Neural progenitor cell (in vitro differentiated cells): ENCODE results near the gene KRTAP5-9. TPM values are rescaled to one million over a fixed set of nuclear protein-coding genes. Genes with fewer than 3 reads are reported as not detected.
"Not testable (repeated sequence)": the region's sequence is repeated elsewhere in the genome, so short reads cannot be mapped to it uniquely, and the experiment has no call there.

Experiments used
- DNase-seq: peaks from one replicate; pipeline ENCODE4 v3.0.0-alpha.2; 2016; ENCODE audit warnings: low spot score
- H2AFZ ChIP-seq: fragments of 200-600 bp; sonication (generic); replicated peaks from 2 replicates; pipeline ENCODE4 v1.6.1; 2016; ENCODE audit warnings: antibody characterized with exemption
- H3F3A ChIP-seq: fragments of 200-600 bp; sonication (generic); 2 replicates; pipeline ENCODE4 v1.6.1; 2016; ENCODE audit warnings: antibody characterized with exemption, low read depth
- H3K27ac ChIP-seq: fragments of 200-600 bp; sonication (generic); 2 replicates; pipeline ENCODE4 v1.5.1; 2016; ENCODE audit warnings: mild to moderate bottlenecking
- H3K27me3 ChIP-seq: fragments of 200-600 bp; sonication (generic); 2 replicates; pipeline ENCODE4 v1.6.1; 2016; ENCODE audit warnings: mild to moderate bottlenecking, moderate library complexity
- H3K36me3 ChIP-seq: fragments of 200-600 bp; sonication (generic); 2 replicates; pipeline ENCODE4 v1.5.1; 2016
- H3K4me1 ChIP-seq: fragments of 200-600 bp; sonication (generic); 2 replicates; pipeline ENCODE4 v1.6.1; 2016; ENCODE audit warnings: mixed run types
- H3K4me2 ChIP-seq: fragments of 200-600 bp; sonication (generic); 2 replicates; pipeline ENCODE4 v1.6.1; 2016
- H3K4me3 ChIP-seq: fragments of 200-600 bp; sonication (generic); 2 replicates; pipeline ENCODE4 v1.5.1; 2016
- H3K79me2 ChIP-seq: fragments of 200-600 bp; sonication (generic); 2 replicates; pipeline ENCODE4 v1.6.1; 2016; ENCODE audit warnings: low read depth
- H3K9ac ChIP-seq: fragments of 200-600 bp; sonication (generic); 2 replicates; pipeline ENCODE4 v1.6.1; 2016
- H3K9me3 ChIP-seq: fragments of 200-600 bp; sonication (generic); 2 replicates; pipeline ENCODE4 v1.5.1; 2016; ENCODE audit warnings: low read depth
- H4K20me1 ChIP-seq: fragments of 200-600 bp; sonication (generic); 2 replicates; pipeline ENCODE4 v1.6.1; 2016; ENCODE audit warnings: low read depth
- H3K27ac Mint-ChIP-seq: 3 replicates; pipeline ENCODE4 v1.8.0; 2021; ENCODE audit warnings: mixed read lengths
- H3K27me3 Mint-ChIP-seq: 2 replicates; pipeline ENCODE4 v1.8.0; 2022; ENCODE audit warnings: low read depth, mild to moderate bottlenecking, inconsistent platforms, moderate library complexity, mixed read lengths; ENCODE audit not compliant: insufficient read depth
- H3K36me3 Mint-ChIP-seq: 3 replicates; pipeline ENCODE4 v1.8.0; 2021; ENCODE audit warnings: mixed read lengths
- H3K4me1 Mint-ChIP-seq: 3 replicates; pipeline ENCODE4 v1.8.0; 2021; ENCODE audit warnings: mixed read lengths
- H3K4me3 Mint-ChIP-seq: 3 replicates; pipeline ENCODE4 v1.8.0; 2021; ENCODE audit warnings: mild to moderate bottlenecking, moderate library complexity, mixed read lengths
- H3K9me3 Mint-ChIP-seq: 3 replicates; pipeline ENCODE4 v1.8.0; 2020; ENCODE audit warnings: mixed read lengths
- CTCF ChIP-seq: fragments of 200-600 bp; sonication (generic); IDR thresholded peaks from 2 replicates; pipeline ENCODE4 v1.5.1; 2017; ENCODE audit warnings: antibody characterized with exemption, mild to moderate bottlenecking
- EZH2 ChIP-seq: fragments of 200-600 bp; sonication (generic); IDR thresholded peaks from 2 replicates; pipeline ENCODE4 v1.6.1; 2017; ENCODE audit warnings: antibody characterized with exemption, mild to moderate bottlenecking, moderate library complexity
- EZH2phosphoT487 ChIP-seq: fragments of 200-600 bp; sonication (generic); IDR thresholded peaks from 2 replicates; pipeline ENCODE4 v1.6.1; 2017; ENCODE audit warnings: antibody characterized with exemption
- total RNA-seq: library from RNA; depleted of rRNA; stranded (reverse); fragments of >200 nt; gene quantifications from 2 replicates; pipeline ENCODE4 v1.2.3, GENCODE V29; 2015; ENCODE audit warnings: low replicate concordance

KRTAP5-9 gene
- total RNA-seq, 1 donor from 2014 or later, result not detected

GRCh38 chr11:71527576-71528210 is 20.5 kb upstream of the KRTAP5-9 start:
- DNase-seq, result no peak
- H3K27ac Mint-ChIP-seq, result no peak overlapping the region
- H3K4me2 ChIP-seq, result no peak overlapping the region

GRCh38 chr11:71530602-71531001 is 17.6 kb upstream of the KRTAP5-9 start:
- H3K27ac Mint-ChIP-seq, result no peak overlapping the region
- no peak for DNase-seq

More at GRCh38 chr11:71527576-71528210, 20.5 kb upstream of the KRTAP5-9 start:
- H3K4me3 Mint-ChIP-seq, result no peak overlapping the region
- H3K4me3 ChIP-seq, result no peak overlapping the region
- H3K4me1 Mint-ChIP-seq, result peaks cover 7% of the 10 kb centered on the region
- TF ChIP-seq EZH2, result no peak
- TF ChIP-seq EZH2phosphoT487, result no peak
- TF ChIP-seq CTCF, result no peak
- no peaks in the 10 kb centered on the region for H3F3A ChIP-seq
- H2AFZ ChIP-seq, result no peak overlapping the region
- H4K20me1 ChIP-seq, result no peaks in the 10 kb centered on the region
- no peaks in the 10 kb centered on the region for H3K9me3 ChIP-seq
- H3K9me3 Mint-ChIP-seq, result no peaks in the 10 kb centered on the region
- H3K9ac ChIP-seq, result no peak overlapping the region
- no peaks in the 10 kb centered on the region for H3K36me3 Mint-ChIP-seq
- H3K4me1 ChIP-seq, result no peaks in the 10 kb centered on the region
- H3K27me3 ChIP-seq, result no peaks in the 10 kb centered on the region
- no peaks in the 10 kb centered on the region for H3K36me3 ChIP-seq
- H3K27me3 Mint-ChIP-seq, result peaks cover 4% of the 10 kb centered on the region
- no peaks in the 10 kb centered on the region for H3K79me2 ChIP-seq
- no peak overlapping the region for H3K27ac ChIP-seq

GRCh38 chr11:71532036-71532610 is 16.1 kb upstream of the KRTAP5-9 start:
- peaks cover 4% of the 10 kb centered on the region for H3K27me3 Mint-ChIP-seq
- H3K4me1 Mint-ChIP-seq, result no peaks in the 10 kb centered on the region
- no peaks in the 10 kb centered on the region for H3K9me3 ChIP-seq
- no peaks in the 10 kb centered on the region for H4K20me1 ChIP-seq
- H3K4me1 ChIP-seq, result no peaks in the 10 kb centered on the region
- H3K36me3 ChIP-seq, result no peaks in the 10 kb centered on the region
- H3K27me3 ChIP-seq, result no peaks in the 10 kb centered on the region
- no peaks in the 10 kb centered on the region for H3K79me2 ChIP-seq
- no peak overlapping the region for H3K4me3 Mint-ChIP-seq
- H3K4me2 ChIP-seq, result no peak overlapping the region
- no peak overlapping the region for H3K9ac ChIP-seq
- DNase-seq, result no peak
- no peak overlapping the region for H3K27ac ChIP-seq
- no peak overlapping the region for H3K27ac Mint-ChIP-seq
- no peak for TF ChIP-seq EZH2phosphoT487
- TF ChIP-seq EZH2, result no peak
- no peak for TF ChIP-seq CTCF
- H3K9me3 Mint-ChIP-seq, result no peaks in the 10 kb centered on the region
- H2AFZ ChIP-seq, result no peak overlapping the region
- H3K4me3 ChIP-seq, result no peak overlapping the region
- no peaks in the 10 kb centered on the region for H3F3A ChIP-seq
- H3K36me3 Mint-ChIP-seq, result no peaks in the 10 kb centered on the region

More at GRCh38 chr11:71530602-71531001, 17.6 kb upstream of the KRTAP5-9 start:
- Histone ChIP-seq H3K36me3 (no peaks in the 10 kb centered on the region), H3K27ac (no peak overlapping the region), H3K9me3 (no peaks in the 10 kb centered on the region), H3K9ac (no peak overlapping the region), H3K4me2 (no peak overlapping the region), H2AFZ (no peak overlapping the region), H4K20me1 (no peaks in the 10 kb centered on the region), H3K4me3 (no peak overlapping the region), H3F3A (no peaks in the 10 kb centered on the region), H3K4me1 (no peaks in the 10 kb centered on the region), H3K79me2 (no peaks in the 10 kb centered on the region), H3K27me3 (no peaks in the 10 kb centered on the region)
- Mint-ChIP-seq H3K9me3 (no peaks in the 10 kb centered on the region), H3K36me3 (no peaks in the 10 kb centered on the region), H3K27me3 (peaks cover 4% of the 10 kb centered on the region), H3K4me1 (peaks cover 7% of the 10 kb centered on the region), H3K4me3 (no peak overlapping the region)
- TF ChIP-seq EZH2phosphoT487 (no peak), CTCF (no peak), EZH2 (no peak)

- H3K4me2 ChIP-seq, H3K4me3 ChIP-seq, H3K79me2 ChIP-seq, H3K27me3 ChIP-seq, H3K36me3 Mint-ChIP-seq, H3K9ac ChIP-seq, H3K4me1 Mint-ChIP-seq, H3K9me3 ChIP-seq, H3K27me3 Mint-ChIP-seq, DNase-seq, H3K27ac ChIP-seq, H3K27ac Mint-ChIP-seq, H2AFZ ChIP-seq, H3K9me3 Mint-ChIP-seq, H3K4me3 Mint-ChIP-seq, H3K36me3 ChIP-seq, H3K4me1 ChIP-seq, H4K20me1 ChIP-seq, H3F3A ChIP-seq: not testable (repeated sequence)
Measured at GRCh38 chr11:71534711-71535608, 13.3 kb upstream of the KRTAP5-9 start.
